ENCODE results near the gene DNMT1. TPM values are rescaled to one million over a fixed set of nuclear protein-coding genes. Genes with fewer than 3 reads are reported as not detected.

The DNMT1 gene
- total and polyA plus RNA-seq, 2 donors (not counting 1 experiment from before 2014, with no cell fraction given), result 53.0 to 119 TPM

DNA sequence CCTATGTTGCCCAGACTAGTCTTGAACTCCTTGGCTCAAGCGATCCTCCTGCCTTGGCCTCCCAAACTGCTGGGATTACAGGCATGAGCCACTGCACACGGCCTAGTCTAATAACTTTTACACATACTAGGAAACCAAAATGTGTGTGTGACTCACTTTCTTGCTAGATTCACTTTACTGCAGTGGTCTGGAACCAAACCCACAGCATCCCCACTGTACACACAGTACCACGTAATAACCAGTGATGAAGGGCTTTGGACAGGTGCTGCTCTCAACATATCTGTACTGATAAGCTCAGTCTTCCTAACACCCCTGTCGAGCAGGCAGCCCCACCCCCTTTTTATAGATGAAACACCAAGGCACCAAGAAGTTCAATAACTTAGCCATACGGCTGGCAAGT is 5.1 kb downstream of the DNMT1 start:
- peaks cover 83% of the 10 kb centered on the region for H3K79me2 ChIP-seq (ENCODE audit: control insufficient read depth, insufficient read depth, low read length)
- no peak overlapping the region for H3K4me3 Mint-ChIP-seq
- H3K4me2 ChIP-seq (replicated peaks; ENCODE audit: low read depth, low read length, poor library complexity, severe bottlenecking), result no peak overlapping the region
- H3K27me3 ChIP-seq (replicated peaks in 1 of 4; ENCODE audit: control extremely low read depth in 1 of 4, control insufficient read depth in 3 of 4, insufficient read depth in 4 of 4, low read length in 3 of 4), result no peaks in the 10 kb centered on the region
- H4K20me1 ChIP-seq (ENCODE audit: control insufficient read depth, insufficient read depth, low read length, poor library complexity, severe bottlenecking), result peaks cover 47% of the 10 kb centered on the region
- H3K27me3 Mint-ChIP-seq, result no peaks in the 10 kb centered on the region
- H3K4me1 ChIP-seq (ENCODE audit: control insufficient read depth in 2 of 2, insufficient read depth in 2 of 2, low read length in 2 of 2), result peaks cover 11 to 14% of the 10 kb centered on the region in 2 donors
- intact Hi-C loops (cut with micrococcal nuclease), result loop anchor here (10.0 kb wide), 2 partner anchors 105 to 255 kb away; partner anchors contain the start of genes OLFM2 and SHFL
- H3K9ac ChIP-seq (ENCODE audit: low read length), result no peak overlapping the region
- DNase-seq, result no peak
- H3K4me3 ChIP-seq (ENCODE audit: control extremely low read depth in 1 of 5, extremely low read depth in 1 of 5, insufficient read depth in 1 of 5, low read depth in 2 of 5, low read length in 4 of 5), result no peak overlapping the region
- ChIA-PET POLR2A (no interaction called here), CTCF (interaction anchor here (0.7 kb wide), 1 partner anchor 719 kb away, joined by 3 read pairs; no protein-coding TSS in a partner anchor)
- no peaks in the 10 kb centered on the region for H3K9me3 ChIP-seq (ENCODE audit: control extremely low read depth in 1 of 3, control insufficient read depth in 2 of 3, insufficient read depth in 1 of 3, low read length in 2 of 3)
- H2AFZ ChIP-seq (ENCODE audit: insufficient read depth, low read depth, low read length, poor library complexity, severe bottlenecking), result no peak overlapping the region
- H3K27ac Mint-ChIP-seq, result no peak overlapping the region
- peaks cover 23% of the 10 kb centered on the region for H3K4me1 Mint-ChIP-seq
- no peak overlapping the region for H3K27ac ChIP-seq (ENCODE audit: low read length in 2 of 2)
- H3K36me3 ChIP-seq (replicated peaks in 1 of 2; ENCODE audit: control extremely low read depth in 1 of 2, control insufficient read depth in 1 of 2, extremely low read depth in 1 of 2, insufficient read depth in 2 of 2, low read length in 1 of 2), result peaks cover 0 to 3% of the 10 kb centered on the region in 2 experiments
- no peak for ATAC-seq (ENCODE audit: low read depth)
- WGBS (ENCODE audit: insufficient coverage), result 100% methylated on average over 3 of the region's 5 CpGs
- no peaks in the 10 kb centered on the region for H3K9me3 Mint-ChIP-seq (ENCODE audit: insufficient read depth)
- no peak for TF ChIP-seq EZH2 (IDR thresholded peaks at IDR 0.05; ENCODE audit: borderline replicate concordance, insufficient read depth, low read depth, low read length, poor library complexity, severe bottlenecking)
- no peak for TF ChIP-seq CTCF (IDR thresholded peaks at IDR 0.05)

- POLR2A ChIA-PET, result interaction anchor here (0.7 kb wide), 1 partner anchor 38 kb away, joined by 5 read pairs; no protein-coding TSS in a partner anchor
- CTCF ChIA-PET, result interaction anchor here (1.3 to 2.3 kb wide), 2 partner anchors 63 to 83 kb away, joined by 3 to 8 read pairs; no protein-coding TSS in a partner anchor
Observed at GRCh38 chr19:10187315-10187714, 7.4 kb downstream of the DNMT1 start.

More at GRCh38 chr19:10187315-10187714, 7.4 kb downstream of the DNMT1 start:
- H3K27ac ChIP-seq (ENCODE audit: low read length in 2 of 2), result no peak overlapping the region
- no peaks in the 10 kb centered on the region for H3K27me3 ChIP-seq (replicated peaks in 1 of 4; ENCODE audit: control extremely low read depth in 1 of 4, control insufficient read depth in 3 of 4, insufficient read depth in 4 of 4, low read length in 3 of 4)
- intact Hi-C loops (cut with micrococcal nuclease), result no loop called here
- peaks cover 0 to 6% of the 10 kb centered on the region in 2 experiments for H3K36me3 ChIP-seq (replicated peaks in 1 of 2; ENCODE audit: control extremely low read depth in 1 of 2, control insufficient read depth in 1 of 2, extremely low read depth in 1 of 2, insufficient read depth in 2 of 2, low read length in 1 of 2)
- no peaks in the 10 kb centered on the region for H3K9me3 ChIP-seq (ENCODE audit: control extremely low read depth in 1 of 3, control insufficient read depth in 2 of 3, insufficient read depth in 1 of 3, low read length in 2 of 3)
- Mint-ChIP-seq H3K4me3 (no peak overlapping the region), H3K4me1 (peaks cover 9% of the 10 kb centered on the region), H3K9me3 (ENCODE audit: insufficient read depth) (no peaks in the 10 kb centered on the region), H3K27me3 (no peaks in the 10 kb centered on the region), H3K27ac (no peak overlapping the region)
- ATAC-seq (ENCODE audit: low read depth) (no peak), DNase-seq (no peak)
- 90% methylated on average over 11 of the region's 11 CpGs for WGBS (ENCODE audit: insufficient coverage)
- H3K79me2 ChIP-seq (ENCODE audit: control insufficient read depth, insufficient read depth, low read length), result peaks cover 92% of the 10 kb centered on the region
- TF ChIP-seq EZH2 (IDR thresholded peaks at IDR 0.05; ENCODE audit: borderline replicate concordance, insufficient read depth, low read depth, low read length, poor library complexity, severe bottlenecking), result no peak
- H4K20me1 ChIP-seq (ENCODE audit: control insufficient read depth, insufficient read depth, low read length, poor library complexity, severe bottlenecking), result peaks cover 58% of the 10 kb centered on the region
- no peak overlapping the region for H2AFZ ChIP-seq (ENCODE audit: insufficient read depth, low read depth, low read length, poor library complexity, severe bottlenecking)
- no peak overlapping the region for H3K9ac ChIP-seq (ENCODE audit: low read length)
- no peaks in the 10 kb centered on the region for H3K4me1 ChIP-seq (ENCODE audit: control insufficient read depth in 2 of 2, insufficient read depth in 2 of 2, low read length in 2 of 2)
- H3K4me3 ChIP-seq (ENCODE audit: control extremely low read depth in 1 of 5, extremely low read depth in 1 of 5, insufficient read depth in 1 of 5, low read depth in 2 of 5, low read length in 4 of 5), result no peak overlapping the region
- H3K4me2 ChIP-seq (replicated peaks; ENCODE audit: low read depth, low read length, poor library complexity, severe bottlenecking), result no peak overlapping the region
